Stimulated activated CD4-positive, alpha-beta T cell treated with anti-CD3 and anti-CD28 coated beads, Interleukin-1b, Interleukin-23, amount 100 ng/mL, for 24 hours (primary cell): ENCODE measurements around the gene EFCAB13.
"Not testable (repeated sequence)": the region's sequence is repeated elsewhere in the genome, so short reads cannot be mapped to it uniquely, and the experiment has no call there.

Experiments used
- DNase-seq, 4 experiments: peaks; one replicate each; pipeline ENCODE4 v3.0.0-alpha.2; 2020; ENCODE audit warnings: low read depth in 4 of 4, low spot score in 1 of 4

The EFCAB13 gene

DNA sequence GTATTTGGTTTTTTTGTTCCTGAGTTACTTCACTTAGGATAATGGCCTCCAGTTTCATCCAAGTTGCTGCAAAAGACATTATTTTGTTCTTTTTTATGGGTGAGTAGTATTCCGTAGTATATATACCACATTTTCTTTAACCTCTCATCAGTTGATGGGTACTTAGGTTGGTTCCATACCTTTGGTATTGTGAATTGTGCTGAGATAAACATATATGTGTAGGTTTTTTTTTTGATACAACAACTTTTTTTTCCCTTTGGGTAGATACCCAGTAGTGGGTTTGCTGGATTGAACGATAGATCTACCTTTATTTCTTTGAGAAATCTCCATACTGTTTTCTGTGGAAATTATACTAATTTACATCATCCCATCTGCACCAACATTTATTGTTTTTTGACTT lies 6.8 kb downstream of the EFCAB13 start:
- DNase-seq, result no peak

DNA sequence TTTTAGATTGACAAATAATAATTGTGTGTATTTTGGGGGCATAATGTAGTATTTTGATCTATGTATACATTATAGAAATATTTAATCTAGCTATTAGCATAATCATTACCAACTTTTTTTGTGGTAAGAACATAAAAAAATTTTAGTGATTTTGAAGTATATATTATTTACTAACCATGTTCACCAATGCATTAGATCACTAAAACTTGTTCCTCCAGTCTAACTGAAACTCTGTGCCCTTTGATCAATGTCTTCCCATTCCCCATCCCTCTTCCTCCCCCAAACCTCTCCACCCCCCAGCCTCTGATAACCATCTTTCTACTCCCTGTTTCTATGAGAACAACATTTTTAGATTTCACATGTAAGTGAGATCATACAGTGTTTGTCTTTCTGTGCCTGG lies 8.5 kb downstream of the EFCAB13 start:
- DNase-seq, result no peak

DNA sequence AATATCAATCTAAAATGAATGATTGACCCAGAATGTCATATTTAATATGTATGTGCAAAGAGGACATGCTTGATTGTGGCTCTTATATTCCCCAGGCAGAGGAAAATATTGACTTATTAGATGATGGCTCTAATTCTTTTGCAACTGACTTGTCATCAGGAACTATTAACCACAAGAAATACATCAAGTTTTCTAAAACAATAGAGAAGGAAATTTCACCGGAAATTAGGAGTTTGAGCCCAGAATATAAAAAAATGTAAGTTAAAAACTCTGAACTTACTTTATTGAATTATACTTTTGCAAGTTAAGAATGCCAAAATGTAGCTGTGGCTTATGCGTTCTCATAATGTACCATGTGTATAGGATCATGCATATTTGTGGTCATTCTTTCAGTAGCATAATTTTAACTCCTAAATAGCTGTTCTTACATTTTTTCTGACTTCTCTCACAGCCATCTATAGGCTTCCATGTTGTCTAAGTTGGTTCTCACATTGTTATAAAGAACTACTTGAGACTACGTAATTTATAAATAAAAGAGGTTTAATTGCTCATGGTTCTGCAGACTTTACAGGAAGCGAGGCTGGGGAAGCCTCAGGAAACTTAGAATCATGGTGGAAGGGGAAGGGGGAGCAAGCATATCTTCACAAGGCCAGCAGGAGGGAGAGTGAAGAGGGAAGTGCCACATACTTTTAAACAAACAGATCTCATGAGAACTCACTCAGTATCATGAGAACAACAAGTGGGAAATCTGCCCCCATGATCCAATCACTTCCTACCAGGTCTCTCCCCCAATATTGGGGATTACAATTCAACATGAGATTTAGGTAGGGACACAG lies 11.6 kb downstream of the EFCAB13 start:
- DNase-seq, result no peak

DNA sequence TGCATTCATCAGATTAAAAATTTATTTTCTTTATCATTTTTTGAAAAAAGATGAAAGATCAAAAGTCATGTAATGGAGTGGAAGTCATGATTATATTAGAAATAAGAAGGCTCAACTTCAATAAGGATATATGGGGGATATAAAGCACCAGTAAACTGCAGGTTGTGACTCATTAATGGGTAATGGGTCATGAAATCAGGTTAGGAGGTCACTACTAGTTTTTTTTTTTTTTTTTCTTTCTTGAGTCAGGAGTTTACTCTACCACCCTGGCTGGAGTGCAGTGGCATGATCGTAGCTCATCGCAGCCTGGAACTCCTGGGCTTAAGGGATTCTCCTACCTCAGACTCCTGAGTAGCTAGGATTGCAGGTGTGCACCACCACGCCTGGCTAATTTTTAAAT lies 14.3 kb downstream of the EFCAB13 start:
- no peak for DNase-seq

DNA sequence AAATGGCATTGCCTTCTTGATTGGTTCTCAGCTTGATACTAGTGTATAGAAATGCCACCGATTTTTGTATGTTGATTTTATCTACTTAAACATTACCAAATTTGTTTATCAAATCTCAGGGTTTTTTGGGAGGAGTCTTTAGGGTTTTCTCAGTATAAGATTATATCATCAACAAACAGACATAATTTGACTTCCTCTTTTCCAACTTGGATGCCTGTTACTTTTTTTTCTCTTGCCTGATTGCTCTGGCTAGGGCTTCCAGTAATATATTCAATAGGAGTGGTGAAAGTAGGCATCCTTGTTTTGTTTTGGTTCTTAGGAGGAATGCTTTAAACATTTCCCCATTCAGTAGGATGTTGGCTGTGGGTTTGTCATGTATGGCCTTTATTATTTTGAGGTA lies 29.1 kb downstream of the EFCAB13 start:
- no peak for DNase-seq

DNA sequence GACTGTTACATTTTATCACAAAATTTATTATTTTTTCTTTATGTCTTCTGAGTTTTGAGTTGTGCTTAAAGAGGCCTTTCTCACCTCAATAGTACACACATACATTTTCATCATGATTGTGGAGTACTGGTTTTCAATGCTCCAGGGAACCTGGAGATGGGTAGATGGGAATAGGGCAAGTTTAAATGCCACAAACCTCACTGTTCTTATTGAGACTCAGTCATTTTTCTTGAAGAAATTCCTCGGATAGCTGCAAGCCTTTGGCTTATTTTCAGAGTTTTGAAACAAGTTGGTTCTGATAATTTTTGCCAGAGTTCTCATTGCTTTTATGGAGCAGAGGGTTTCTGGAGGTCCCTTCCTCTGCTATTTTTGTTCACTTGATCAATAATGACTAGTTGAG lies 34.9 kb downstream of the EFCAB13 start:
- no peak for DNase-seq

DNA sequence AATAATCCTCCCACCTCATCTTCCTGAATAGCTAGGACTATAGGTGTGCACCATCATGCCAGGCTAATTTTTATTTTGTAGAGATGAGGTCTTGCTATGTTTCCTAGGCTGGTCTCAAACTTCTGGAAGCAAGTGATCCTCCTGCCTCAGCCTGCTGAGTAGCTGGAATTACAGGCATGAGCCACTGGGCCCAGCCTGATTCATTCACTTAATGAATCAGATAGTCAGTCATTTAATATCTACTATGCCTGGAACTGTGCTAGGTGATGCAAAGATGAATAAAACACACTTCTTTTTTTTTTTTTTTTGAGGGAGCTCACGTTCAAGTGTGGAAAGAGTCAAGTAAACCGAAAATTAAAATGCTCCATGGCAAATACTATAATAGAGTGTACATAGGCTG lies 39.4 kb downstream of the EFCAB13 start:
- DNase-seq, result no peak

DNA sequence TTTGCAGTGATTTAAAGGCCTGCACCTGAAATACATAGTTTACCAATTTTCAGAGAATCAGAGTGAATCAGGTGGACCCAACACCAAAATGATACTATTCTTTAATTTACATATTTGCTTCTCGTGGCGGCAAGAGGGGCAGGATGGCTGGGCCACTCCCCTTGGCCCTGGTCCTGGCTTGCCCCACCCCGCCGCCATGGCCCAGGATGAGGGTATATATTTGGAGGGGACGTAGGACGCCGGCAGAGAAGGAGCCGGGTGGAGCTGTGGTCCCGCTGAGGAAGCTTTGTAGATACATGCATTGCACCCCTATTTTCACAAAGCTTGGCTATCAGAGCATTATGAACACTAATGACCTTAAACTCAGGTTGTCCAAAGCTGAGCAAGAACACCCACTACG lies 43.5 kb downstream of the EFCAB13 start:
- DNase-seq, result no peak

DNA sequence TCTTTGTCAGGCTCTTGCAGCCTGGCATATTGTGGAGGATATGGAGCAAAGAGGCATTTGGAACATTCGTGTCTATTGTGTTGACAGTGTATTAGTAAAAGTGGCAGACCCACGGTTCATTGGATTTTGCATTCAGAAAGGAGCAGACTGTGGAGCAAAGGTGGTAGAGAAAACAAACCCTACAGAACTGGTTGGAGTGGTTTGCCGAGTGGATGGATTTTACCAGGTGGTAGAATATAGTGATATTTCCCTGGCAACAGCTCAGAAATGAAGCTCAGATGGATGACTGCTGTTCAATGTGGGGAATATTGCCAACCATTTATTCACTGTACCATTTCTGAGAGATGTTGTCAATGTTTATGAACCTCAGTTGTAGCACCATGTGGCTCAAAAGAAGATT lies 44.5 kb downstream of the EFCAB13 start:
- DNase-seq, result no peak

DNA sequence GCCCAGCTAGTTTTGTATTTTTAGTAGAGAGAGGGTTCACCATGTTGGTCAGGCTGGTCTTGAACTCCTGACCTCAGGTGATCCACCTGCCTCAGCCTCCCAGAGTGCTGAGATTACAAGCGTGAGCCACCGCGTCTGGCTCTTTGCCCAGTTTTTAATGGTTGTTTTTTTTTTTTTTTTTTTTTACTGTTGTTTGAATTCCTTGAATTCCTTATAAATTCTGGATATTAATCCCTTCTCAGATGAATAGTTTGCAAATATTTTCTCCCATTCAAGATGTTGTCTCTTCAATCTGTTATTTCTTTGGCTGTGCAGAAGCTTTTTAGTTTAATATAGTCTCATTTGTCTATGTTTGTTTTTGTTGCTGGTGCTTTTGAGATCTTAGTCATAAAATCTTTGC lies 47.1 kb downstream of the EFCAB13 start:
- DNase-seq, result not testable (repeated sequence)

DNA sequence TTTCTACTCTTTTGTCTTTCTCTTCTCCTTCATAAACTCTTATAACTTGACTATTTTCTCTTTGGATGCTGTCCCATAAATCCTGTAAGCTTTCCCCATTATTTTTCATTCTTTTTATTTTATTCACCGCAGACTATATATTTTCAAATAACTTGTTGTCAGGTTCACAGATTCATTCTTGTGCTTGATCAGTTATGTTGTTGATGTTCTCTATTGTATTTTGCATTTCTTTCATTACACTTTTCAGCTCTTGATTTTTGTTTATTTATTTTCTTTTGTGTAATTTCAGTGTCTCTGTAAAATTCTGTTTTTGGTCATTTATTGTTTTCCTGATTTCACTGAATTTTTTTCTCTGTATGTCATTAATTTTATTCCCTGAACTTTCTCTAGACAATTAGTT lies 49.2 kb downstream of the EFCAB13 start:
- no peak for DNase-seq

DNA sequence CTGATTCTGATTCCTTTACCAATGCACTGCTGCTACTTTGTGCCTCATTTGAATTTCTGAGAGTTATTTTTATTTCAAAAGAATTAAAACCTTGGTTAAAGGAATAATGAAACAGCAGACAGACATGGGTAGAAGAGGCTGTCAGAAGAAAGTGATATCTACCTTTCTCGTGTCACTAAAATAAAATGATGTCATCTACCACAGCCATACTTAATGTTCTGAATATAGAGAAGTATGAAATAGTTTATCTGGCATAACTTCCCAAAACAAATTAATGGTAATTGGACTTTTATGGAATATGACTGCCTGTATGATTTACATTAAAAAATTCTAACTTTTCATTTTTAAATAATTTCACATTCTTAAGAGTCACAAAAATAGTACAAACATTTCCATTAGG lies 52.5 kb downstream of the EFCAB13 start:
- DNase-seq, result no peak

DNA sequence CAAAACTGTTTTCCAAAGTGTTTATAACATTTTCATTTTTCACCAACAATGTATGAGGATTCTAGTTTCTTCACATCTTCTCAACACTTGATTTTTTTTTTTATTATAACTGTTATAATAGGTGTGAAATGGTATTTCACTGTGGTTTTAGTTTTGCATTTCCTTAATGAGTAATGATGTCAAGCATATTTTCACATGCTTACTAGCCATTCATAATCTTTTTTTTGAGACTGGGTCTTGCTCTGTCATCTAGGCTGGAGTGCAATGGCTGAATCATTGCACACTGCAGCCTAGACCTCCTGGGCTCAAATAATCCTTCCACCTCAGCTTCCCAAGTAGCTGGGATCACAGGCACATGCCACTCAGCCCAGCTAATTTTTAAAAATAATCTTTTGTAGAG lies 65.1 kb downstream of the EFCAB13 start:
- DNase-seq, result no peak

DNA sequence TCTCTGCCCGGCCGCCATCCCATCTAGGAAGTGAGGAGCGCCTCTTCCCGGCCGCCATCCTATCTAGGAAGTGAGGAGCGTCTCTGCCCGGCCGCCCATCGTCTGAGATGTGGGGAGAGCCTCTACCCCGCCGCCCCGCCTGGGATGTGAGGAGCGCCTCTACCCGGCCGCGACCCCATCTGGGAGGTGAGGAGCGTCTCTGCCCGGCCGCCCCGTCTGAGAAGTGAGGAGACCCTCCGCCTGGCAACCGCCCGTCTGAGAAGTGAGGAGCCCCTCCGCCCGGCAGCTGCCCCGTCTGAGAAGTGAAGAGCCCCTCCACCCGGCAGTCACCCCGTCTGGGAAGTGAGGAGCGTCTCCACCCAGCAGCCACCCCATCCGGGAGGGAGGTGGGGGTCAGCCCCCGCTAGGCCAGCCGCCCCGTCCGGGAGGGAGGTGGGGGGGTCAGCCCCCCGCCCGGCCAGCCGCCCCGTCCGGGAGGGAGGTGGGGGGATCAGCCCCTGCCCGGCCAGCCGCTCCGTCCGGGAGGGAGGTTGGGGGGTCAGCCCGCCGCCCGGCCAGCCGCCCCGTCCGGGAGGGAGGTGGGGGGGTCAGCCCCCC lies 73.9 kb downstream of the EFCAB13 start:
- DNase-seq, result not testable (repeated sequence)

DNA sequence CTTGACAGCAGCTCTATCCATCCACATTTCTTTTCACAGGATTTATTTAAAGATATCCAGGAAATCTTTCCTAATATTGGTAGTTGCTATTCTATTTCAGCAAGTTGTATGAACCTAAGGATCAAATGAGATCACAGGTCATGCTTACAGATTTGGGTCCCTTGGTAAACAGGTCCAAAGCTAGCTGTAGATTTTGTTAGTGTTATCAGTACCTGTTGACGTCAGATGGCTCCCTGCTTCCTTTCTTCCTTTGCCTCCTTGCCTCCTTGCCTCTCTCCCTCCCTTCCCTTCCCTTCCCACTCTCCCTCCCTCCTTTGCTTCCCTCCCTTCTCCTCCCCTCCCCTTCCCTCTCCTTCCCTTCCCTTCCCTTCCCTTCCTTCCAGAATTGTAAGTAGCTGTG lies 76.6 kb downstream of the EFCAB13 start:
- no peak for DNase-seq

DNA sequence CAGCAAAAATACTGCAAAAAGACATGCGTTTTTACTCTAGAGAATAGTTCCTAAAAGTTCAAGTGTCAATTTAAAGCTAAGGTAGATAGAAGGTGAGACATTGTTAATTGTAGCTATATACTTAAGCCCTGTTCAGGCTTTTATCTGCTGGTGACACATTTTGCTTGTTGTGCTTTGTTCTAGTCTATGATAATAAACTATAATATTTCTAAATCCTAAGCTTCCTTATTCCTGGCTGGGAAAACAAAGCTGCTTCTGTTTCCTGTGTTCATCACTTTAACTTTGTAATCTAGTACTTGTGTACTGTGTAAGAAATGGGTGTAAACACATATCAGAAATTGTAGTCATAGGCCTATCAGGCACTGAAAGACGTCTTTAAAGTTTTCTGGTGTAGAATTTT lies 77.3 kb downstream of the EFCAB13 start:
- DNase-seq, result no peak

DNA sequence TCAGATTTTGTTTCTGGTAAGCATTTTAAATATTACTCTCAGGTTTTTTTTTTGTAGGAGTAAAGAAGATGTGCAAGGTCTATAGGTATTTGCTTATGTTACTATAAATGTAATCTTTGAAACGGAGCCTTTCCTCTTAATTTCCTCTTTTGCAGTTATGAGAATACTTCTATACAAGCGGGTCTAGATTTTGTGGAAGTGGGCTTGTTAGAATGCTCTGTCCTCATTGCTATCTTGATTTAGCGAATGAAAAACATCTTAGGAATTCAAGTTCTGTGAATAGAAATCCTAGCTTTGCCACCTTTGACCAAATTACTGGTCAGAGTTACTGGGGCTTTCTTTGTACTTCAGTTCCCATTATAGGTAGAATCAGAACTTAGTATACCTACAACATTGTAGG lies 80.3 kb downstream of the EFCAB13 start:
- no peak for DNase-seq

DNA sequence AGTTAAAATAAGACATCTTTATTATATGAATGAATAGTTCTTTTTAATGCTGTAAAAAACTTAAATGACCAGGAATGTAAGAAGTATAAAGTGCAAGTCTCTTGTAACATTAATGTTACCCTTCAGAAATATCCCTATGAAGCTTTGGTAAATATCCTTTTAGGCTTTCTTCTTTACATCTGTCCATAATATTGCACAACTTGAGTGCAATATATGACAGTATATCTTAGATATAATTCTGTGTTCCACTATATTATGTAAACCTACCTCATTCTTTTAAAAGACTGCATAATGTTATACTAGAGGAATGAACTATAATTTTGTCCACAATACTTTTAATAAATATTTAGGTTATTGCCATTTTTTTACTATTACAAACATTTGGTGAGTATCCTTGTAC lies 81.1 kb downstream of the EFCAB13 start:
- DNase-seq, result no peak

DNA sequence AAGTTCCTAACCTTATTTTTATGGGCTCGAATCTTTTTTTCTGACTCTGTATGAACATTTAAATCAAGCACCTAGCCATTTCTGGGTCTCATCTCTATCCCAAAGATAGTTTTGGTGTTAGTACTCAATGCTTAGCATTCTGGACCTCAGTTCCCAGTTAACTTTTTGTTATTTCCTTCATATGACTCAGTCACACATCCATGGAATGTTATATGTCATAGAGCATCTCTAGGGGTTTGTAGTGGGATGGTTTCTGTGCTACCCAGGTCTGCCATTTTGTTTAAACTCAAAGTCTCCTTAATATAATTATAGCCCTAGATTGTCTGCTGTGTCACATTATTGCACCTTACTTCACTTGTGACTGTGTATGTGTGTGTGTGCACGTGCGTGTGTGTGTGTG lies 90.1 kb downstream of the EFCAB13 start:
- no peak for DNase-seq

DNA sequence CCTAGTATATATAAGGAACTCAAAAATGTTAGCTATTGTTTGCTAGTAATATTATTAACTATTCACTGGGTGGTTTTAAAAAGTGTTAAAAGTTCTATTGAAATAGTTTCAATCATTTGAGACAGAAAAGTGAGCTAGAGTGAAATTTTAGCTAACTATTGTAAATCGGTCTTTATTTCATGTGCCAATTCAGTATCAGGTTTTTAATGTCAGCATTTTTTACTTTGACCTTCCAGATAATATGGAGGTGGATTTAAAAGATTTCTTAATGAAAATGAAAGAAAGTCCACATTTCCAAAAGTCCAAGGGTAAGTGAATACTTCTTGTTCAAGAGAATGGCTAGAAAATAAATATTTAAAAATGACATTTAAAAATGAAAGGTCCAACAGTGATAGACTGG lies 90.9 kb downstream of the EFCAB13 start:
- DNase-seq, result no peak

DNA sequence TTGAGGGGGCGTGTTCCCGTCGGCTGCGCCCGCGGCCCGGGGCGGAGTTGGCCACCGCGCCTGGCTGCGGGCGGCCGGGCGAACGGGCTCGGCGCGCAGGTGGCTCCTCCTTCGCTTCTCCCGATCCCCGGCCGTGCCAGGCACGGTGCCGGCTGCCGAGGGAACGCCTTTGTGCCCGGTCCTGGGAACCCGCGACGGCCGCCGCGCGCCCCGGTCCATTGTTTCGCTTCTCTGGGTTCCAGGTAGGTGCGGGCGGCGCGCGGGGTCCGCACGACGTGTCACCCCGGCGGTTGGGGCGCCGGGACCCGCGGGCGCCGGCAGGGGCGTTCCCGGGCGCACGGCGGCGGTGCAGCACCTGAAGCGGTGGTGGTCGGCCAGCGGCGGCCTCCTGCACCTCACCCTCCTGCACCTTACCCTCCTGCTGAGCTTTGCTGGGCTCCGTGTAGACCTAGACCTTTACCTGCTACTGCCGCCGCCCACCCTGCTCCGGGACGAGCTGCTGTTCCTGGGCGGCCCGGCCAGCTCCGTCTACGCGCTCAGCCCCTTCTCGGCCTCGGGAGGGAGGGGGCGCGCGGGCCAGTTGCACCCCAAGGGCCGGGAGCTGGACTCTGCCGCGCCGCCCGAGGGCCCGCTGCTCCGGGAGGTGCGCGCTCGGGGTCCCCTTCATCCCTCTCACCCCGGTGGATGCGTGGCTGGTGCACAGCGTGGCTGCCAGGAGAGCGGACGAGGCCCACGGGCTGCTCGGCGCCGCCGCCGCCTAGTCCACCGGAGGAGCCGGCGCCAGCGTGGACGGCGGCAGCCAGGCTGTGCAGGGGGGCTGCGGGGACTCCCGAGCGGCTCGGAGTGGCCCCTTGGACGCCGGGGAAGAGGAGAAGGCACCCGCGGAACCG lies 99.9 kb downstream of the EFCAB13 start:
- peak in 1 of 4 experiments; percentile 1 for DNase-seq

DNA sequence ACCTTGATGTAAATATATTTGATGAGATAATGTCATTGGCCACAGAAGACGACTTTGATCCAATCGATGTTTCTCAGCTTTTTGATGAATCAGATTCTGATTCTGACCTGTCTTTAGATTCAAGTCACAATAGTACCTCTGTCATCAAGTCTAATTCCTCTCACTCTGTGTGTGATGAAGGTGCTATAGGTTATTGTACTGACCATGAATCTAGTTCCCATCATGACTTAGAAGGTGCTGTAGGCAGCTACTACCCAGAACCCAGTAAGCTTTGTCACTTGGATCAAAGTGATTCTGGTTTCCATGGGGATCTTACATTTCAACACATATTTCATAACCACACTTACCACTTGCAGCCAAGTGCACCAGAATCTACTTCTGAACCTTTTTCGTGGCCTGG lies 101.5 kb downstream of the EFCAB13 start:
- DNase-seq, result not testable (repeated sequence)
